K562 (cell line): ENCODE results near the gene EPB41L4A. TPM values are rescaled to one million over a fixed set of nuclear protein-coding genes. Genes with fewer than 3 reads are reported as not detected.

Experiments used
- ATAC-seq: fragments of 200-7000 bp; cut with Tn5 transposase; 3 replicates; pipeline ENCODE4 v1.9.1; 2020; ENCODE audit warnings: moderate library complexity
- BruUV-seq: library from RNA; stranded (reverse); fragments of 400-500 nt; replicated peaks from 2 replicates; lab custom pipeline; 2021; lab: Mats Ljungman, UMichigan
- CTCF ChIA-PET: fragments of 300-600 bp; formaldehyde crosslinking; extraction: SDS; loops from one replicate; lab custom pipeline; 2021; ENCODE audit warnings: low intra/inter-chr PET ratio; lab: Yijun Ruan, JAX
- POLR2A ChIA-PET: fragments of 300-600, 350-650 bp; sonication (Branson Sonifier 250); formaldehyde crosslinking; extraction: SDS; loops from one replicate; lab custom pipeline; 2021; ENCODE audit warnings: antibody characterized with exemption, inconsistent platforms; lab: Yijun Ruan, JAX
- DNase-seq, 4 experiments: peaks; one replicate each; pipeline versions ENCODE4 v3.0.0 to v3.0.0-alpha.2; 2011 to 2018; ENCODE audit warnings: low spot score in 3 of 4, mixed read lengths in 3 of 4; ENCODE audit errors: extremely low read depth in 1 of 4
- FAIRE-seq: peaks from 2 replicates; lab custom pipeline; 2011; peaks lifted over from hg19 to GRCh38; lab: Jason Lieb, UNC
- H2AFZ ChIP-seq: 2 replicates; pipeline ENCODE4 v1.6.0; 2011; ENCODE audit warnings: low read depth, low read length, control low read depth, inconsistent platforms
- H3K27ac ChIP-seq: fragments of 200-600 bp; 3 replicates; pipeline ENCODE4 v1.8.0; 2011; ENCODE audit warnings: low read depth, mild to moderate bottlenecking, control low read depth, inconsistent platforms, low read length, moderate library complexity, mixed read lengths; ENCODE audit errors: extremely low read depth
- H3K27me3 ChIP-seq, 2 experiments: fragments of 300-600 bp in 1 of 2; 2 replicates in 1 of 2; 3 replicates in 1 of 2; pipeline versions ENCODE4 v1.6.0 to v1.8.0; 2011; ENCODE audit warnings: inconsistent platforms in 2 of 2, low read length in 2 of 2, mild to moderate bottlenecking in 1 of 2, mixed read lengths in 1 of 2, moderate library complexity in 1 of 2; ENCODE audit not compliant: control insufficient read depth in 2 of 2, insufficient read depth in 2 of 2
- H3K36me3 ChIP-seq: fragments of 300-600 bp; 3 replicates; pipeline ENCODE4 v1.8.0; 2011; ENCODE audit warnings: mild to moderate bottlenecking, low read length, inconsistent platforms; ENCODE audit not compliant: control insufficient read depth, insufficient read depth
- H3K4me1 ChIP-seq, 2 experiments: fragments of 200-600 bp in 1 of 2; replicated peaks in 1 of 2; 2 replicates in 1 of 2; 3 replicates in 1 of 2; pipeline versions ENCODE4 v1.5.1 to v1.8.0; 2011; ENCODE audit warnings: inconsistent platforms in 2 of 2, low read length in 2 of 2, mild to moderate bottlenecking in 1 of 2, mixed read lengths in 1 of 2, moderate library complexity in 1 of 2; ENCODE audit not compliant: control insufficient read depth in 2 of 2, insufficient read depth in 2 of 2
- H3K4me2 ChIP-seq: 2 replicates; pipeline ENCODE4 v1.6.1; 2011; ENCODE audit warnings: low read length, control low read depth, inconsistent platforms, mixed read lengths; ENCODE audit not compliant: insufficient read depth
- H3K4me3 ChIP-seq: fragments of 200-600 bp; sonication (generic), shearing (Covaris generic); 2 replicates; pipeline ENCODE4 v1.5.1; 2016; ENCODE audit warnings: control low read depth, inconsistent platforms
- H3K79me2 ChIP-seq: fragments of 200-600 bp; 3 replicates; pipeline ENCODE4 v1.8.0; 2011; ENCODE audit warnings: low read length, inconsistent platforms; ENCODE audit not compliant: control insufficient read depth, insufficient read depth
- H3K9ac ChIP-seq, 2 experiments: 2 replicates each; pipeline versions ENCODE4 v1.6.0 to v1.6.1; 2011; ENCODE audit warnings: low read depth in 2 of 2, low read length in 2 of 2, control low read depth in 1 of 2, inconsistent platforms in 1 of 2, mild to moderate bottlenecking in 1 of 2, mixed read lengths in 1 of 2; ENCODE audit not compliant: insufficient read depth in 1 of 2
- H3K9me1 ChIP-seq: one replicate; pipeline ENCODE4 v1.6.0; 2011; ENCODE audit warnings: inconsistent platforms, mild to moderate bottlenecking, low read length, moderate library complexity; ENCODE audit not compliant: control insufficient read depth, insufficient read depth
- H3K9me3 ChIP-seq: replicated peaks from 2 replicates; pipeline ENCODE4 v1.5.1; 2011; ENCODE audit warnings: low read depth, low read length, inconsistent platforms; ENCODE audit not compliant: control insufficient read depth, insufficient read depth
- H4K20me1 ChIP-seq: replicated peaks from 2 replicates; pipeline ENCODE4 v1.6.1; 2011; ENCODE audit warnings: low read length, inconsistent platforms, mixed read lengths; ENCODE audit not compliant: control insufficient read depth, insufficient read depth
- BRF2 ChIP-seq: IDR thresholded peaks from 3 replicates; pipeline ENCODE4 v1.6.1; 2011; ENCODE audit warnings: borderline replicate concordance, mild to moderate bottlenecking; ENCODE audit not compliant: insufficient read length, insufficient read depth
- CREB1 ChIP-seq, 2 experiments: sonication (generic) in 1 of 2; formaldehyde crosslinking in 1 of 2; IDR thresholded peaks; 2 replicates each; pipeline versions ENCODE4 v1.6.1 to v1.8.0; 2012 to 2022; ENCODE audit warnings: inconsistent platforms in 1 of 2, mild to moderate bottlenecking in 1 of 2, missing genetic modification reagents in 1 of 2, moderate library complexity in 1 of 2
- E2F4 ChIP-seq: sonication (generic); formaldehyde crosslinking; IDR thresholded peaks from 2 replicates; pipeline ENCODE4 v1.8.0; 2022; ENCODE audit warnings: mild to moderate bottlenecking, low read depth, missing genetic modification reagents
- FOXP4 ChIP-seq: sonication (generic); formaldehyde crosslinking; IDR thresholded peaks from 2 replicates; pipeline ENCODE4 v1.8.0; 2022; ENCODE audit warnings: mild to moderate bottlenecking, missing genetic modification reagents, borderline replicate concordance
- GATAD2B ChIP-seq: fragments of 450-650 bp; IDR thresholded peaks from 2 replicates; pipeline ENCODE4 v1.6.1; 2017; ENCODE audit warnings: mild to moderate bottlenecking, borderline replicate concordance
- ILK ChIP-seq: fragments of 450-650 bp; IDR thresholded peaks from 2 replicates; pipeline ENCODE4 v1.6.1; 2016; ENCODE audit warnings: missing genetic modification characterization, low read depth, mild to moderate bottlenecking, missing compliant biosample characterization, moderate library complexity, borderline replicate concordance
- NCOR1 ChIP-seq: fragments of 450-650 bp; IDR thresholded peaks from 2 replicates; pipeline ENCODE4 v1.6.1; 2016; ENCODE audit warnings: mild to moderate bottlenecking, moderate library complexity
- NFYB ChIP-seq: IDR thresholded peaks from 2 replicates; pipeline ENCODE4 v1.6.1; 2011; ENCODE audit warnings: mild to moderate bottlenecking, moderate library complexity; ENCODE audit not compliant: insufficient read length; ENCODE audit errors: extremely low read depth
- PTBP1 ChIP-seq: fragments of 200-400 bp; formaldehyde crosslinking; IDR thresholded peaks from 2 replicates; pipeline ENCODE4 v1.6.1; 2017; ENCODE audit warnings: low read depth, low read length
- RBM34 ChIP-seq: fragments of 200-400 bp; formaldehyde crosslinking; IDR thresholded peaks from 2 replicates; pipeline ENCODE4 v1.6.1; 2018; ENCODE audit warnings: low read length, borderline replicate concordance; ENCODE audit not compliant: insufficient read depth
- SAP30 ChIP-seq: fragments of 200-600 bp; sonication (generic); IDR thresholded peaks from 2 replicates; pipeline ENCODE4 v1.6.1; 2012; ENCODE audit warnings: borderline replicate concordance, low read depth, mild to moderate bottlenecking, moderate library complexity, low read length, control low read depth, inconsistent platforms; ENCODE audit not compliant: insufficient read depth, poor library complexity, severe bottlenecking
- SMAD2 ChIP-seq: fragments of 150-350 bp; IDR thresholded peaks from 2 replicates; pipeline ENCODE4 v1.6.1; 2014; ENCODE audit warnings: low read depth, mild to moderate bottlenecking, low read length
- TBP ChIP-seq: optimal IDR thresholded peaks from 2 replicates; pipeline ENCODE3; 2011; ENCODE audit warnings: low read depth, low read length, improper control_type of control experiment
- ZC3H8 ChIP-seq: fragments of 450-650 bp; IDR thresholded peaks from 2 replicates; pipeline ENCODE4 v1.6.1; 2017
- WGBS: fragments of 100-300 bp; shearing (Covaris generic); methylation state at CpG from one replicate; pipeline ENCODE4 v1.1.6; 2016; ENCODE audit warnings: low coverage, mixed read lengths; ENCODE audit not compliant: insufficient coverage; ENCODE audit errors: missing lambda C conversion rate; 5-methylcytosine and 5-hydroxymethylcytosine counted together
- in situ Hi-C: fragments of 300-500 bp; cut with MboI; formaldehyde crosslinking; loops from 4 replicates; pipeline ENCODE4 v1.15.0; 2018; ENCODE audit warnings: inconsistent platforms, mixed read lengths
- intact Hi-C: fragments of 100-400 bp; cut with micrococcal nuclease; formaldehyde crosslinking; loops from 2 replicates; pipeline ENCODE4 v1.14.2; 2022
- polyA plus RNA-seq, 8 experiments: library from polyadenylated mRNA; depleted of rRNA in 4 of 8; stranded (reverse) in 5 of 8; unstranded in 3 of 8; fragments of >200 nt; fragmentation: Nextera tagmentation in 2 of 8; fragmentation: Illumina TruSeq in 1 of 8; extraction: Ambion mirVana in 2 of 8; extraction: Trizol in 1 of 8; gene quantifications; 2 replicates each; pipeline versions ENCODE4 v1.2.1 to v1.2.3, GENCODE V29; 2011 to 2014; ENCODE audit warnings: inconsistent platforms in 1 of 8, missing spikeins in 1 of 8
- total RNA-seq, 7 experiments: library from RNA; depleted of rRNA in 6 of 7; stranded (reverse); fragments of >200 nt in 6 of 7; fragmentation: Illumina TruSeq in 2 of 7; extraction: Trizol in 2 of 7; gene quantifications; 2 replicates each; pipeline versions ENCODE4 v1.2.1 to v1.2.3, GENCODE V29; 2011 to 2021; ENCODE audit warnings: low replicate concordance in 1 of 7

Gene EPB41L4A
- total and polyA plus RNA-seq, 9 of the 15 experiments (the other 6 are each of a cell fraction or from before 2014, with no cell fraction given) = 0.04 to 0.35 (median 0.12) TPM; not detected in 3

GRCh38 chr5:112434641-112435040 lies 15.6 kb upstream of the EPB41L4A start:
- BruUV-seq = no TSS peak
- intact Hi-C loops = no loop called here

More at GRCh38 chr5:112434641-112435040, 15.6 kb upstream of the EPB41L4A start:
- H3K4me1 ChIP-seq = no peaks in the 10 kb centered on the region
- 0% methylated on average over 1 of the region's 1 CpG for WGBS
- no peak overlapping the region for H2AFZ ChIP-seq
- no peaks in the 10 kb centered on the region for H3K9me3 ChIP-seq
- ATAC-seq (no peak), FAIRE-seq (no peak), DNase-seq (no peak)
- H3K4me3 ChIP-seq = no peak overlapping the region
- no peak for TF ChIP-seq TBP
- no peak for TF ChIP-seq ILK (tag)
- TF ChIP-seq NCOR1 = no peak
- TF ChIP-seq ZC3H8 = no peak
- no peak for TF ChIP-seq CREB1 (IDR thresholded peaks at IDR 0.05)
- TF ChIP-seq CREB1 (CRISPR knock-in tag; IDR thresholded peaks at IDR 0.05) = no peak
- no peak for TF ChIP-seq RBM34
- TF ChIP-seq SMAD2 = no peak
- TF ChIP-seq PTBP1 = no peak
- TF ChIP-seq E2F4 (CRISPR knock-in tag) = no peak
- no peak for TF ChIP-seq GATAD2B
- TF ChIP-seq SAP30 = no peak
- no peak for TF ChIP-seq NFYB
- no peak for TF ChIP-seq BRF2
- no peak for TF ChIP-seq FOXP4 (CRISPR knock-in tag)
- in situ Hi-C loops = no loop called here
- H3K9me1 ChIP-seq = no peaks in the 10 kb centered on the region
- H3K79me2 ChIP-seq = no peaks in the 10 kb centered on the region
- no peak overlapping the region for H3K4me2 ChIP-seq
- H4K20me1 ChIP-seq = no peaks in the 10 kb centered on the region
- ChIA-PET CTCF (no interaction called here), POLR2A (interaction anchor here (0.6 kb wide), 1 partner anchor 186 kb away, joined by 3 read pairs; no protein-coding TSS in a partner anchor)
- H3K36me3 ChIP-seq = no peaks in the 10 kb centered on the region
- H3K27me3 ChIP-seq = no peaks in the 10 kb centered on the region; a peak in 1 of 5 replicates
- H3K27ac ChIP-seq = no peak overlapping the region
- H3K9ac ChIP-seq = no peak overlapping the region
